Right atrium auricular region (tissue), 2 donors: ENCODE data around the gene ITGA8. TPM values are rescaled to one million over a fixed set of nuclear protein-coding genes. Genes with fewer than 3 reads are reported as not detected.

ENCODE experiments used
- DNase-seq: peaks from one replicate; pipeline ENCODE4 v3.0.0-alpha.2; 2019; ENCODE audit warnings: low spot score
- H3K27ac ChIP-seq, 2 donors: fragments of 200-600 bp; sonication (generic); 1 replicate in 1 of 2; 2 replicates in 1 of 2; pipeline ENCODE4 v1.5.1; 2016 to 2019
- H3K27me3 ChIP-seq, 2 donors: fragments of 200-600 bp; sonication (generic); one replicate each; pipeline versions ENCODE4 v1.5.1 to v1.6.0; 2017 to 2019
- H3K36me3 ChIP-seq: fragments of 200-600 bp; sonication (generic); one replicate; pipeline ENCODE4 v1.5.1; 2016
- H3K4me1 ChIP-seq, 2 donors: fragments of 200-600 bp; sonication (generic); one replicate each; pipeline versions ENCODE4 v1.5.1 to v1.6.0; 2017 to 2019
- H3K4me3 ChIP-seq, 2 donors: fragments of 200-600 bp; sonication (generic); 1 replicate in 1 of 2; 2 replicates in 1 of 2; pipeline ENCODE4 v1.5.1; 2017 to 2019; ENCODE audit warnings: mild to moderate bottlenecking in 1 of 2, moderate library complexity in 1 of 2
- H3K9me3 ChIP-seq, 2 donors: fragments of 200-600 bp; sonication (generic); one replicate each; pipeline ENCODE4 v1.5.1; 2019
- total RNA-seq, 2 donors: library from RNA; depleted of rRNA; stranded (reverse); fragments of >200 nt; gene quantifications; one replicate each; pipeline ENCODE4 v1.1.0, GENCODE V29; 2016
- TF ChIP-seq, protein P1 (sequence below), 2 donors: fragments of 200-600 bp; sonication (generic); IDR thresholded peaks; one replicate each; pipeline ENCODE4 v1.5.1; 2019; ENCODE audit warnings: antibody characterized with exemption in 2 of 2

The ITGA8 gene
- total RNA-seq, 2 donors from 2014 or later, result 4.9 to 6.4 TPM

DNA sequence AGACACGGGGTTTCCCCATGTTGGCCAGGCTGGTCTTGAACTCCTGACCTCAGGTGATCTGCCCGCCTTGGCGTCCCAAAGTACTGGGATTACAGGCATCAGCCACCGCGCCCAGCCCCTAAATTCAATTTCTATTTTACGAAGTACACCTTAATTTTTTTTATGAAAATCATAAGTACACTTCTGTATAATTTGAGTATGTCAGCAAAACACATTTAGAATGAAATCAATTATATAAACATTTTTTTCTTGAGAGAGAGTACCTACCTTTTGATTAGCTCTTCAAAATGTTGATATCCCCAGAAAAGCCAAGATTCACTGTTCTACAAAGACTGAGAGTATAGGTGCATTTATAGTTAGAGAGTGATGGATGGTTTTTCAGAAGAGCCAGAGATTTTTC is 20.5 kb upstream of the ITGA8 start:
- no peaks in the 10 kb centered on the region for H3K9me3 ChIP-seq
- no peak overlapping the region for H3K27ac ChIP-seq
- H3K4me3 ChIP-seq, result no peak overlapping the region
- no peaks in the 10 kb centered on the region for H3K36me3 ChIP-seq
- TF ChIP-seq, protein P1, sequence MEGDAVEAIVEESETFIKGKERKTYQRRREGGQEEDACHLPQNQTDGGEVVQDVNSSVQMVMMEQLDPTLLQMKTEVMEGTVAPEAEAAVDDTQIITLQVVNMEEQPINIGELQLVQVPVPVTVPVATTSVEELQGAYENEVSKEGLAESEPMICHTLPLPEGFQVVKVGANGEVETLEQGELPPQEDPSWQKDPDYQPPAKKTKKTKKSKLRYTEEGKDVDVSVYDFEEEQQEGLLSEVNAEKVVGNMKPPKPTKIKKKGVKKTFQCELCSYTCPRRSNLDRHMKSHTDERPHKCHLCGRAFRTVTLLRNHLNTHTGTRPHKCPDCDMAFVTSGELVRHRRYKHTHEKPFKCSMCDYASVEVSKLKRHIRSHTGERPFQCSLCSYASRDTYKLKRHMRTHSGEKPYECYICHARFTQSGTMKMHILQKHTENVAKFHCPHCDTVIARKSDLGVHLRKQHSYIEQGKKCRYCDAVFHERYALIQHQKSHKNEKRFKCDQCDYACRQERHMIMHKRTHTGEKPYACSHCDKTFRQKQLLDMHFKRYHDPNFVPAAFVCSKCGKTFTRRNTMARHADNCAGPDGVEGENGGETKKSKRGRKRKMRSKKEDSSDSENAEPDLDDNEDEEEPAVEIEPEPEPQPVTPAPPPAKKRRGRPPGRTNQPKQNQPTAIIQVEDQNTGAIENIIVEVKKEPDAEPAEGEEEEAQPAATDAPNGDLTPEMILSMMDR (IDR thresholded peaks at IDR 0.05), result no peak
- DNase-seq, result no peak
- H3K4me1 ChIP-seq, result no peaks in the 10 kb centered on the region
- no peaks in the 10 kb centered on the region for H3K27me3 ChIP-seq

DNA sequence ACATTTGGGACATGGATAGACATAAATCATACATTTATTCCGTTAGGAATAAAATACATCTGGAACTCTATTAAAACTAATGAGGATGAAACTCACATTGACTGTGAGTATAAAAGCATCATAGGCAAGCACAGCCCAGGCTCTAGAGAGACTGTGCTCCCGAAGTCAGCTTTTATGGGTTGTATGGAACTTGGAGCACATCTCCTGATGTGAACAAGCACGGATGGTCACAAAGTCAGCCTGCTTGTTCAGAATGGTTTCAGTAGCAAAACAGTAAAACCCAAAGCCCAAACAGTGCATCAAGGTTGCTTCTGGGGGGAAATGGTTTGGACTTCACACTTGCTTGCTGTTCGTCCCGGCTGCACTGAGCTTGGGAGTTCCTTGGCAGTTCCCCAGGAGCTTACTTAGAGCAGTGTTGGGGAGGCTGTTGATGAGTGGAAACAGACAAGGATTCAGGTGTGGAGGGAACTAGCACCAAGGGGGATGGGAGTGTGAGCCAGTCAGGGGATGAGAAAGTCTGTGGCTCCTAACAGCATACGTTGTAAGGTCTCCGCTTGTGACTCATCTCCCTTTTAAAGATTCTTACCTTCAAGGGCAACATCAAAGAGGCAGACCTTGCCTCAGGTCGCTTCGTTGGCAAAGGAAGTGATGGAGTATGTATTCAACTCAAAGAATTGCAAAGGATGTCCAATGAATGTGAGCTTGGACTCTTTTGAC is 19.7 kb upstream of the ITGA8 start:
- no peaks in the 10 kb centered on the region for H3K9me3 ChIP-seq
- TF ChIP-seq, protein P1 (IDR thresholded peaks at IDR 0.05), result no peak
- no peak for DNase-seq
- peak overlapping the region in 1 of 2 donors; percentile 35 for H3K27ac ChIP-seq
- H3K27me3 ChIP-seq, result no peaks in the 10 kb centered on the region
- H3K4me1 ChIP-seq, result no peaks in the 10 kb centered on the region
- no peaks in the 10 kb centered on the region for H3K36me3 ChIP-seq
- no peak overlapping the region for H3K4me3 ChIP-seq

DNA sequence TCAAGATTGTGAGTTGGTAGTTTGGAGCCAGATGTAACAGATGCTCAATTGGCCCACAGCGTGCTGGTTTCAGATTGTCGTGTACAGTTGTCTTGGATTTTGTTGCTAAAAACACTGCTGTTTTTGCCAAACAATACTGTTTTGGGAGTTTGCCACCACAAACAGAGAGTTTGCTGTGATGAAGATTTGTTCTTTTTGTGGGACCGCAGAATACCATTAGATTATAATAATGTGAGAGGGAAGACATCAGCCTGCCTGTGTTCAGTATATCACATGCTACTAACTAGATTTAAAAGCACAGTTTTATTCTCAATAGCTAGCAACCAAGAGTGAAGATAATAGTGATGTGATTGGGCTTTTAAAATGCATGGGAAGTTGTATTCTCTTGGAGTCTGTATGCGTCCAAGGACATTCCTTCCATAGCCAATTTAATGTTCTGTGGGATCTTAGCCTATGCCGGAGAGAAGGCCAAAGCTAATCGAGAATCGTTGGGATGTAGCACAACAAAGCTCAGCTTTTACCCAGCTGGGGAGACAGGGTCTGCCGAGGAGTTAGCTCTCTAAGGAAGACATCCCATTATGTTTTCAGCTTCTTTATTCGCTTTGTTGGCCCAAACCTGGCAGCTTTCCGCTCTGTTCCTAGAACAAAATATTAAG is 18.7 kb upstream of the ITGA8 start:
- no peak overlapping the region for H3K4me3 ChIP-seq
- DNase-seq, result no peak

DNA sequence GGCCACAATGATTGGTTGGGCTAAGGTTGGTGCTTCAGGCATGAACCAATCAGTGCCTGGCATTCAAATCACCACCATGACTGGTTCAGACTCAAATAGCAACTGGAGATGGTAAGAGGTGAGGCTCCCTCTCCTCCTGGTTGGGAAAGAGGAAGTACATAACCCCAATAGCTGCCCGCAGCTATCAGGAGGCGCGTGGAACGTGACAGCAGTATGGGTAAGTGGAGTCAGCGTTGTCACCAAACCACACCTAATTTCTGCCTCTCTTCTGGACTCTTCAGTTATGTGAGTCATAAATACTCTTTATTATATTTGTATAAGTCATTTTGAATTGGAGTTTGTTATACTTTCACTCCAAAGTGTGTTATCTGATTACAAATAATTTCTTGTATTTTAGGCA is 17.9 kb upstream of the ITGA8 start:
- no peaks in the 10 kb centered on the region for H3K27me3 ChIP-seq
- H3K36me3 ChIP-seq, result no peaks in the 10 kb centered on the region
- peaks cover 0 to 7% of the 10 kb centered on the region in 2 donors for H3K9me3 ChIP-seq
- H3K4me3 ChIP-seq, result no peak overlapping the region
- no peak for DNase-seq
- TF ChIP-seq, protein P1 (IDR thresholded peaks at IDR 0.05), result no peak
- H3K27ac ChIP-seq, result no peak overlapping the region
- no peaks in the 10 kb centered on the region for H3K4me1 ChIP-seq

More for the DNA sequence above, 18.7 kb upstream of the ITGA8 start:
- Histone ChIP-seq H3K9me3 (peaks cover 0 to 5% of the 10 kb centered on the region in 2 donors), H3K36me3 (no peaks in the 10 kb centered on the region), H3K27ac (peak overlapping the region in 1 of 2 donors; percentile 54), H3K27me3 (no peaks in the 10 kb centered on the region), H3K4me1 (no peaks in the 10 kb centered on the region)
- TF ChIP-seq, protein P1 (IDR thresholded peaks at IDR 0.05), result no peak

DNA sequence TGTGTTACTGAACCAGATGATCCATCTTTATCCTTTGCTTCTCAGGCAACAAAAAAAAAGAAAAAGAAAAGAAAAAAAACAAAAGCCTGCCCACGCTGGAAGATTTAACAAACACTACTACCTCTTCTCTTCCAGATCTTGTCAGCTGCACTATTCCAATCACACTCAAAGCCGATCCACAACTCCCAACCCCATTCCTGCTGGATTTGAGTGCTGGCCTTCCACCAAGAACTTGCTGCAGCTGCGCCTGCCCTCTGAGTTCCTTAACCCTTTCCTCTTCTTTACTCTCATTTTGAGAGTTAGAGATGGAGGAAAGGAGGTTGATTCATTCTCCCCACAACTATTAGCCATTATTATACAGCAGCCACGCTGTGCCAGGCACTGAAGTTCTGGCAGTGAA is 16.0 kb upstream of the ITGA8 start:
- Histone ChIP-seq H3K4me3 (no peak overlapping the region), H3K36me3 (no peaks in the 10 kb centered on the region), H3K27me3 (no peaks in the 10 kb centered on the region), H3K4me1 (no peaks in the 10 kb centered on the region), H3K9me3 (peaks cover 0 to 7% of the 10 kb centered on the region in 2 donors), H3K27ac (no peak overlapping the region)
- TF ChIP-seq, protein P1 (IDR thresholded peaks at IDR 0.05), result no peak
- DNase-seq, result no peak
